Hematopoietic multipotent progenitor cell treated with erythropoietin and hydrocortisone succinate and interleukin-3 and kit ligand, for 15 days (in vitro differentiated cells): ENCODE data around the gene LCP2.
A peak's percentile ranks its signal among the peaks of the same experiment; 100 is the strongest.
"Not testable (repeated sequence)": the region's sequence is repeated elsewhere in the genome, so short reads cannot be mapped to it uniquely, and the experiment has no call there.

Source experiments
- DNase-seq: peaks from one replicate; pipeline ENCODE4 v3.0.0-alpha.2; 2015; ENCODE audit warnings: low spot score

LCP2 gene

DNA sequence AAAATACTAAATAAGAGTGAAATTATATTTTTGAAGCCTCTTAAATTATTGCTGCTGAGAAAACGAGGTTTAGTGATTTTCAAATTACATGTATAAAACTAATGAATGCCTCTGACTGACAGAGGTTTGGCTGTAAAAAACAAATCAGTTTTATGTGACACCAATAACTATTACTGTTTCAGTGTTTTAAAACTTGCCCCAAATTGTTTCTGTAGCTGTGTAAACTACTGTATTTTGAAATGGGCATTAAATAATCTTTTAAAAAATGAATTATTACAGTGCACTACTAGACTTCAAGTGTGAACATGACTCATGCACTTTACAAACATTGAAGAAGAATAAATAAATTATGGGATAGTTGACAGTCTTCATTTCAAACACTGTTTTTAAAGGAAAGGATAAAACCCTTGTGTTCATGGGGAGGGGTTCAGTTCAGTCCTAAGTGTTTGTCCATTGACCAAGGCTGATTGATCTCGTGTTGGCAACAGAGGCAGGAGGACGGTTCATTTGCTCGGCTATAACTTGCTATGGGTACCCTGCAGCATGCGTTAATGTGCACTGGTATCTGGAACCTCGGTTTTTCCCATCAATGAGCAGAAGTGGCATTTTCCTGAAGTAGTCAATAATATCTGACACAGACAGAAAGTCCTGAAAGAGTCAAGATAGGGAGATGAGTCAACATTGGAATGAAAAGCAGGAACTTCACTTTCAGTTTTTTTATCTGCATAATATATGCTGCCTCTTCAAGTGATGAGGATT lies 49.2 kb downstream of the LCP2 start:
- peak; percentile 27 for DNase-seq

DNA sequence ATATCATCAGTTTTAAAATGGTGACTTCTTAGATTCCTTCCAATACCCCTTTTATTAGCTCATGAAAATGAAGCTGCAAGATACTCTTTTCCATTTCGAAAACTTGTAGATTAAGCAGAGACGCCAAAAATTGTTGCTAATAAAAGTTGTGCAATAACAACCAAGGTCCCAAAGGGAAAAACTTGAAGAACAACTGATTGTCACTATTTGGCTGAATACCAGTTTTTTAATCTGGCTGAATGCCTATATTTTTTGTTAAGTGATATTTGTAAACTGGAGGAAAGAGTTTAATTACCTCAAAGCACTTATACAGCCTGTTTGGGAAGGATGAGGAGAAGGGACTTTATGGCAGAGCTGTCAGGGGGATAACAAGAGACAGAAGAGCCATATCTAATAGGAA lies 50.2 kb downstream of the LCP2 start:
- DNase-seq, result no peak

DNA sequence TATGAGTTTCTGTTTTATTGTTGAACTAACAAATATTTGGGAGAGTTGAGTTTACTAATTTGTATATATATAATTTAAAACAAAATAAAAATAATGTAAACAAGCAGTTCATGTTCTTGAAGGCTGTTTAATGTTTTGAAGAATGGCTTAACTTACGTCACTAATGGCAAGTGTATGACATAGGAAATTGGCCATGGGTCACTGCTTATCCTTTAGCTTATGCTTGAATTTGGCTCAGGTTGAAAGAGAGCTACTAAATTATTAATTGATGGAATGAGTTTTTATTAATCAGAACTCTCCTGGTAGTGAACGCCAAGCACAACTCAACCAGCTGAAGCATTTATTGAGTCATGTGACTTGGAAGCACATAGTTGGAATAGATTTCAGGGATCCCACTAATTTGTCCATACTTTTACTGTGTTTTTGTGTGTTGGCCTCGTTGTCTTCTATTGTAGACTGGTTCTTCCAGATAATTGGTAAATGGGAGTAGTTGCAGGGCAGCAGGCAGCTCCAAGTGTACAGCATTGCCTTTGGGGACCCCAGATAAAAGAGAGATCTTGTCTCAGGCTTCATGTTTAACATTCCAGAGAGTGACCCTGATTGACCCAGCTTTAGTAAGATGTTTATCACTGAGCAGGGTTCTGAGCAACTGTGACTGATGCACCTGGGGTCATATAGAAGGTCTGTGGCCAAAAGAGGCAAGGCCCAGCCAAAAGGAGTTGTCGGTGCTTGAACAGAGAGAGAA lies 51.3 kb downstream of the LCP2 start:
- DNase-seq, result no peak

DNA sequence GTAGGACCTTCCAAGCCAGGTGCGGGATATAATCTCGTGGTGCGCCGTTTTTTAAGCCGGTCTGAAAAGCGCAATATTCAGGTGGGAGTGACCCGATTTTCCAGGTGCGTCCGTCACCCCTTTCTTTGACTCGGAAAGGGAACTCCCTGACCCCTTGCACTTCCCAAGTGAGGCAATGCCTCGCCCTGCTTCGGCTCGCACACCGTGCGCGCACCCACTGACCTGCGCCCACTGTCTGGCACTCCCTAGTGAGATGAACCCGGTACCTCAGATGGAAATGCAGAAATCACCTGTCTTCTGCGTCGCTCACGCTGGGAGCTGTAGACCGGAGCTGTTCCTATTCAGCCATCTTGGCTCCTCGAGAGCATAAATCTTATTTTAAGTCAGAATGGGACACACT lies 52.1 kb downstream of the LCP2 start:
- not testable (repeated sequence) for DNase-seq

DNA sequence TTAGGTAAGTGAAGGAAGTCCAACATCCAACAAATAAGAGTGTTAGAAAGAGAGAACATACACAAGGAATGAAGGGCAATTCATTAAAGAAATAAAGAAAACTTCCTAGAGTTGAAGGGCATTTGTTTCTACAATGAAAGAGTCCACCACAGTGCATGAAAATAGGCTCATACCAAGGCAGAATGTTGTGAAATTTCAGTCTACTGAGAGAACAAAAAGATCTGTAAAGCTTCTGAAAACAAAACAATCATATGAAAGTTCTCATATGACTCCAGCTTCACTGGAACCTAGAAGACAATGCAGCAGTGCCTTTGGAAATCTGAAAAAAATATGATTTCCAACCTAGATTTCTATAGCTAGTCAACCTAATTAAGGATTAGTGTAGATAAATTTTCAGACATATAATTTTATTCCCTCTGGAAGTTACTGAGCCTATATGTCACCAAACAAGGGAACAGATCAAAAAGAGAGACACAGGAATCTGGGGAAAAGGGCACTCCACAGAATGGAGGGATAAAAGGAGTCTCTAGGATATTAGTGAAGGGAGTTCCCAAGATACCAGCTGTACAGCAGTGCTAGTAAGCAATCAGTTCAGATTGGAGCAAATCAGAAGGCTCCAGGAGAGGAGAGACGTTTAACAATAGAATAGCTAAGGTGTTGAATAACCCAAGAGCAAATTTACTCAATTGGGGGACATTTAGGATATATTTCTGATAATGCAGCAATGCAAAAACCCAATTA lies 59.0 kb downstream of the LCP2 start:
- no peak for DNase-seq

DNA sequence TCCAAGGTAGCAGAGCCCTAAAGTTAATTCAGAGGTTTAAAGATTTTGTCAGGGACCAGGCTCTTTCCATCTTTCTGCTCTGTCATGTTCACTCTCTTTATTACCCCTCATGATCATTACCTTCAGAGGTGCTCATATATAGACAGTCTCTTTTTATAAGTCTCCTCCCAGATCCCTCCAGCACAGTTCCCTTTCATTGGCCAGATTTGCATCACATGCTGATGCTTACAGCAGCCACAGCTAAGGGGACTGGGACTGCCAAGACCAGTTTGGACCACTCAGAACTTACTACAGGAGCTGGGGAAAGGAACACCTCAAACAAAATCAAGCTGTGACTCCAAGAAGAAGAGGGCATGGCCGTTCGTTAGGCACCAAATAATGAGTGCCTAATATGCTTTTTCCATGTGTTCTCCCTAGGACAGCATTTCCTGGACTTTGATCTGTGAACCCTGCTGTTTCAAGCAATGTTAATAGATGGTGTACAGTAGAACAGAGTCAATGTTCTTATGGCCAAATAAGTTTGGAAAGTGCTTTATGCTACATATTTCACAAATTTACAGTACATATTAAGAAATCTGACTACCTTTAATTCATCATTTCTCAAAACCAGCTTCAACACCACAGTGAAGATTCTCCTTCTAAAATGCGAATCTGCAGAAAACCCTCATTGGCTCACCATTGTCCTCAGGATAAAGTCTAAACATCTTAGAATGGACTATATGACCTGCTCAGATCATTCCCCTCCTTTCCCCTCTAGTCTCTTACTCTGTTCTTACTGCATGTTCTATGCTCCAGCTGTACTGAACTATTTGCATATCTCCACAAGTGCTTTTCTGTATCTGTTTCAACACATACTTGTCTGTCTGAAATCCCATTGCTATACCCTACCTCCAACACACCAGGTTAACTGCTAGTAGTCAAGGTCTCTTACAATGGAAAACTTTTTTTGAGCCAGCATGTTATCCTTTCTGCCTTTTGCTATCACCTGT lies 61.4 kb downstream of the LCP2 start:
- no peak for DNase-seq

DNA sequence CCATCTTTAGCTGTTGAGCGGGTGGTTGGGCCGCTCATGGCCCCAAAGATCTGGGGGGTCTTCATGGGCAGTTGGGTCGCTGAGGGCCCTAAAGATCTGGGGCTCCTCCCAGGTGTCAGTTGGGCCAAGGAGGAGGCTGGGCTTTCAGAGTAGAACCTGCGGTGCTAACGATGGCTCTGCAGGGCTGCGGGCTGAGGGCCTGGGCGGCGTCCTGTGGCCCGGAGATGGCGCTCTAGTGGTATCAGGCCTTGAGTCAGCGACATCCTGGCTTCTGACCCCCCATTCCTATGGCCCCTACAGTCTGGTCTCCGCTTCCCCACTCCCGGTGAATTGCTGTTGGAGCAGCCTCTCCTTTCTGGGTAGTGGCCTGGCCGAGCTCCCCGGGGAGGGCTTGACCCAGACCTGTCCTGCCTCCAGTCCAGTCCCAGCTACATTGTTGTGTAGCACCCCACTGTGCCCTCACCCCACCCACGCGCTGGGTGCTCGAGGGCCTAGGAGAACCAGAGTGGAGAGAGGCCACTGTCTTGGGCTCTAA lies 64.2 kb downstream of the LCP2 start:
- DNase-seq, result no peak

DNA sequence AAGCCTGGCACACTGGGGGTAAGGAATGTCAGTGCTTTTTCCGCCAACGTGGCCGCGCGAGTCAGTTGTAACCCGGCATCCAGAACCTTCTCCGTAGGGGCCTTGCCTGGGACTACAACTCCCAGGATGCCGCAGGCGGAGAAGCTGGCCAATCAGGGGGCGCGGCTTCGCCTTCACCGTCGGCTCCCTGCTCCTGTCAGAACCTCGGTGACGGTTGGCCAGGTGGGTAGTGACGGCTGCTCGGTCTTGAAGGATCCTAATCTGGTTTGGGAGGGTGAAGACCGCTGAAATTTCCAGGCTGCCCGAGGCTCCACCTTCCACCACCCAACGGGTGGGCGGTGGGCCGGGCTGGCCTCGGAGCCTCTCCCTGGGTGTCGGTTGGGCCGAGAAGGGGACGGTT lies 64.8 kb downstream of the LCP2 start, which contains the start of gene C5orf58:
Gene C5orf58 (plus strand): TSS at position 200 of the 400 bp plus-strand sequence. CDS start 1,992 bp downstream, outside the sequence.
- DNase-seq, result no peak

DNA sequence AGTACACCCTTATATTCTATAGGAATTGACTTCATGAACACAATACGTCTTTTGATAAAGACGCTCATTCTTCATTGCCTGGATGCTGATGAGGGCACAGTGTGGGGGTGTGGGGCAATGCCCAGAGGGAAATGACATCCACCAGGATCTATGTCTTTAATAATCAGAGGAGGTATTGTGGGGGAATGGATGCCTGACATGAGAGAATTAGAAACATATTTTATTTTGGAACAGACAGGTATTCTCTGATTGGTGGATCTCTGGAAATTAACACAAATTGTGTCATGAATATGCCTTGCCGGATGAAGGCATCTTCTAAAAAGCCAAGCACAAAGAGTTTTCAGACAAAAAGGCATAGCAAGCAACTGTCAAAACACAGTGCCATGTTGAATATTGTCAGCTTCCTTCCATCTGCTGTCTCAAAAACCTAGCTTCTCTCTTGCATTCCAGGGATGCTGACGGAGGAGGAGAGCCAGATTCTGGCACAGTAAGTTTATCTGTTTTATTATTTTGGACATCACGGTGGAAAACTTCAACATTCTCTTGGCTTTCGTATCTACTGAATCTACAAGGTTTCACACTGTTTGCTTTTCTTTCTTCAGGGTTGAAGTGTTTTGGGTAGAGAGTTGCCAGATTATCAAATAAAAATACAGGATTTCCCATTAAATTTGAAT lies 68.7 kb downstream of the LCP2 start:
- DNase-seq, result no peak

DNA sequence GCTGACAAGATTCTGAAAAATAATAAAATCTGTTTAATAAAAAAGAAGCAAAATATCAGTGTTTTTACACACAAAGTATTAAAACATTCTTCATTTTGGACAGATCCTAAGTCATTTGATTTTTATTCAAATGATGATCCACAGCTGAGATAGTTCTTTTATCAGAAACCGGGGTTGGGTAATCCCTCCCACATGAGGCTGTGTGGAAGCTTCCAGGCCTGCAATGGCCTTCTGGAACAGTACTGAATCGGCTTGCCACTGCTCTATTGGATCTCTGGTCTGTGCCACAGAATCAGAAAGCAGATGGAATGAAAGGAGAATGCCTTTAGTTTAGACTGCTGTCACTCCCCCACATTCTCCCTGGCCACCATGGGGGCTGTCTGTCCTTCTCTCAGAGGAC lies 70.9 kb downstream of the LCP2 start:
- no peak for DNase-seq

DNA sequence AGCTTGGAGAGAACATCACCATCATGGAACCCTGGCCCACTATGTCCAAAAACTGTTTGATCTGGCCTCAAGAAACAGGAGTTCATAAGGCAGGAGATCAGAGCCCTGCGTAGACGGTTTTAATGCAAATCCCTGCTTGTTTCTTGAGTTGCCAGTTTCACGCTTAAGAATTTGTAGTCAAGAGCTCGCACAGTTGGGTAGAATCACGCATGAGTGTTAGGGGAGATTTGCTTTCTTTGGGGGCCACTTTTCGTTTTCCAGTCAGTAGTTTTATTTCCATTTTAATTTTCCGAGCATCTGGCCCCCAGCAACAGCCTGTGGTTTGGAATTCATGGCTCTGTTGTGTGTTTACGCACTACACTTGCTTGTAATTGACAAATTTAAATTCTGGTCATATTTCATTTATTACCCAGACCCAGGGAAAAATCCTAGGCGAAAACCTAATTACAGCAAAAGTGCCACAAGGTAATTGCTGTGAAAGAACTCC lies 71.4 kb downstream of the LCP2 start:
- no peak for DNase-seq

DNA sequence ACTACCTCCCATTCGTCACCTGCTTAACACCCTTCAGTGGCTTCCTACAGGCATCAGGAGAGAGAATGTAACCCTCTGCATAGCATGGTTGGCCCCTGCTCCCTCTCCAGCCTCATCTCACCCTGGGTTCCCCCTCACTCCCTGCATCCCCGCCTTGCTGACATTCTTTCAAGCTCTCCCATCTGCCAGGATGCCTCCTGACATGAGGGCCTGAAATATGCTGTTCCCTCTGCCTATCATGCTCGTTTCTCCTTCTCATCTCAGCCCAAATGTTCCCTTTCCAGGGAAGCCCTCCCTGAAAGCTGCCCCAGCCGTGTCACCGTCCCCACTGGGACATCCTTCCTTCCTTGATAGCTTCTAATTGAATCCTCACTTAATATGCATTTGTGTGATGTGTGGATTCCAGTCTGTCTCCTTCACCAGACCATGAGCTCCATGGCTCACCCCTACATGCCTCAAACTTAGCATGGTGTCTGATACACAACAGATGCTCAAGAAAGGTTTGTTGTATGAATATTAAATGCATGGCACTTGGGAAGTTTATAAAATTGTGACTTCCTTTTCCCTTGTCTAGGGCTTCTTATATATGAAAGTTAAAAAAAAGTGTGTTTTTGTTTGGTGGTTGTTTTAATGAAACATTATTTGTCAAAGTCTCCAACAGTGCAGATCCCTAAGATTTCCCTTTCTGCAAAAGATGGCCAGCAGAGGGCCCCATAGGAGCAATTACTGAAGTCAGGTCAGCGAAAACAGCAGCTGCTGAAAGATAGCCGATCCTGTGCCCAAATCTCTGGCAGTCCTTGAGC lies 72.0 kb downstream of the LCP2 start:
- DNase-seq, result peak; percentile 55

DNA sequence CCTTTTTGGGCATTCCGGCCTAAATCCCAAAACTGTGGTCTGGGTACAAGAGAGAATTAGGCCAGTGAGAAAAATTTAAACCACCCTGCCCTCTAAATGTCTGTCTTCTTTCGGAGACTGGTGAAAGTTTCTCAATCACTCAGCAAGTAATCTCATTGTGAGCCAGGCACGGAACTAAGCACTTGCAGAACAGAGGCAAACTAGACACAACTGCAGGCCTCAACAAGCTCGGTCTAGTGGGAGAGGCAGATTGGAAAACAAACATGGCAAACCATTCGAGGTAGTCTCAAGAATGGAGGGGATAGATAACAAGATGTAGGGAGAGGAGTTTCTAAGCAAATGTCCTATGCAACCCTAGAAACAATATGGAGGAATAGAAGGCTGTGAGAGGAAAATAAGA lies 73.7 kb downstream of the LCP2 start:
- no peak for DNase-seq

DNA sequence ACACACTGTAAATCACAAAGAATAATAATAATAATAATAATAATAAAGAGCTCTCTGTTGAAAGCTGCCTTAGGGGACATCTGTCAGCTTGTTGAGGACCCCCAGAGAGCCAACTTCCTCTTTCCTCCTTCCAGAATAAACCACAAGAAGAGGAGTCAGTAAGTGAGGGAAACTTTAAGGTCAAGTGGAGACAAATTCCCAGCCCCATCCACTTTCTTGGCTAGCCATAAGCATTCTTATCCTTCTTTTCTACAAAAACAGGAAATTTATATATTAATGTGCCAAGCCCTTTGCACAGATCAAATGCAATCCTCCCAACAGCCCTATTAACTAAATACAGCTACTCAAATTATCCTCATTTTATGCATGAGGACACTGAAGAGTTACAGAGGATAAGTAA lies 74.2 kb downstream of the LCP2 start:
- no peak for DNase-seq

DNA sequence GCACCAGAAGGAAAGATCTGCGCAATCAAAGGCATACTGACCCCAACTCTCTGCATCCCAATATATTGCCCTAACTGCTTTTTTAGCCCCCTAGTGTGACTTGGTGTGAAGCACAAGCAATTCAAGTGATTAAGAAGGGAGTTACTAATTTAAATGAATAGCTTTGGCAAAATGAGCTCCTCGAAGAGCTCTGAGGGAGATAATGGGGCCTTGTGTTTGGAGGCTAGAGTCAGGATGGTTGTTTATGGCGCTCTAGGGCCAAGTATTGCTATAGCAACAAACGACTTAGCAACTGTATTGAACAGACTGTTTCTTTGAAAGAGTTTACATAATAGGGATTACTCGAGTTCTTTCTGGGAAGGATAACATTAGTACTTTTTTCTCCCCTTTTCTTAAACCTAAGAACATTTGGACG lies 76.2 kb downstream of the LCP2 start:
- no peak for DNase-seq

DNA sequence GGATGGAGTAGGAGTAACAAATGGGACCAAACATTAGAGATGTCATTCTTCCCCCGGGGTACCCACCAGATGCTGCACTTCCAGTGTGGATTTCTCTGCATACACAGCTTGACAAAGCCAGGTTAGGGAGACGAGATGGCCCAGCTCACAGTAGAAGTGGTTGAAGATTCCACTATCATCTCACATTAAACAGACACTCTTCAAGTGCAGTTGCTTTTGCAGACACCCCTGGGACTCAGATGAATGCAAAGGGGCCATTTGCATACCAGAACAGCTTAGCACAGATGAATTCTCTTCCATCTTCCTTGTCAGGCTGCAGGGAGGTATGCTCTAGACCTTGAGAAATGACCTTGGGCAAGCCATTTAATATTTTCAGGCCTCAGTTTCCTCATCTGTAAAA lies 77.4 kb downstream of the LCP2 start:
- no peak for DNase-seq

DNA sequence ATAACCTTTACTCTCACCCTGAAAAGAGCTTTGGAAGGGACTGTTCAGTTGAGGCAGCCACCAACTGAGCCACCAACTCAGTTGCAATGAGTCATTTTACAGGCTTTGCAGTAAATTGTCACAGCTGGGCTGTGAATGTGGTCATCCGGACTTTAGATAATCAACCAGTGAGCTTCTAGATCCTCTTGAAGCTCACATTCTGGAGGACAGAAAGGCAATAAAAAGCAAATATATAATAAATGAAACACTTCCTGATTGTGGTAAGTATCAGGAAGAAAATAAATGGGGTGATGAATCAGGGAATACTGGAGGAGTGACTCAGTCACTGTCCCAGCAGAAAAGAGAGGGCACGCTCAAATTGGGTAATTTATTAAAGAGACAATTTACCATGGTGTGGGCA lies 78.0 kb downstream of the LCP2 start:
- DNase-seq, result no peak

DNA sequence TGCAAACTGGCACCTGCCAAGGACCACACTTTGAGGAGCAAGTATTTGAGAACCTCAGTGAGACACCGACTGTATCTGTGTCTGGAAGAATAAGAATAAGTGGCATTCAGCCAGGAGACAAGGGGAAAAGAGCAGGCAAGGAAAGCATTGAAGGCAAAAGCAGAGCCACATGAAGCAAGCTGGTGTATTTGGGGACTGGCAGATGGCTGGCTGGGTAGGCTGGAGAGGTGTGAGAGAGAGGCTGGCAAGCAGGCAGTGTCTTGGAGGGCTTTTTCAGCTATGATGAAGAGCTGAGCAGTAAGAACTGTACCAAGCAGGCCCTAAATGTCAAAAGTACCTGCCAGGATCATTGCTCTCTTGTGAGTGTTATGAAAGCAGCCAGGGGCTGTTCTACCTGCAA lies 78.9 kb downstream of the LCP2 start:
- DNase-seq, result no peak

DNA sequence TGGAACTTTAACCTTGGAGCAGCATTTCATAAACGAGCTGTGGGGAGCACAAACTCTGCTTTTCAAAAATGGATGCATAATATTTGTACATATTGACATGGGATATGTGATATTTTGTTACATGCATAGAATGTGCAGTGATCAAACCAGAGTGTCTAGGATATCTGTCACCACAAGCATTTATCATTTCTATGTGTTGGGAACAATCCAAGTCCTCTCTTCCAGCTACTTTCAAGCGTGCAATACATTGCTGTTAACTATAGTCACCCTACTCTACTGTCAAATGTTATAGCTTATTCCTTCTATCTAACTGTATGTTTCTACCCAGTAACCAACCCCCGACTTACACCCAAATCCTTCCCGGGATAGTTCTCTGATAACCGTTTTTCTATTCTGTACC lies 79.7 kb downstream of the LCP2 start:
- no peak for DNase-seq
